Loucy (cell line): Measurements from ENCODE around the gene DGKQ.

Source experiments
- CTCF ChIP-seq: fragments of 200-600 bp; sonication (generic); conservative IDR thresholded peaks from 2 replicates; pipeline ENCODE4 v1.5.1; 2014; ENCODE audit warnings: mild to moderate bottlenecking, antibody characterized with exemption, low read length
- EZH2phosphoT487 ChIP-seq: fragments of 200-600 bp; IDR thresholded peaks from 2 replicates; pipeline ENCODE4 v1.6.1; 2018; ENCODE audit warnings: antibody characterized with exemption, mild to moderate bottlenecking, moderate library complexity, borderline replicate concordance

- no peak for TF ChIP-seq CTCF
- no peak for TF ChIP-seq EZH2phosphoT487
Measured at GRCh38 chr4:991451-992296, 18.3 kb upstream of the DGKQ start.
